Measurements from ENCODE around the gene GRIP1. TPM values are rescaled to one million over a fixed set of nuclear protein-coding genes. Genes with fewer than 3 reads are reported as not detected.

GRIP1 gene
- total RNA-seq, 1 experiment from 2014 or later: 0.23 TPM

DNA sequence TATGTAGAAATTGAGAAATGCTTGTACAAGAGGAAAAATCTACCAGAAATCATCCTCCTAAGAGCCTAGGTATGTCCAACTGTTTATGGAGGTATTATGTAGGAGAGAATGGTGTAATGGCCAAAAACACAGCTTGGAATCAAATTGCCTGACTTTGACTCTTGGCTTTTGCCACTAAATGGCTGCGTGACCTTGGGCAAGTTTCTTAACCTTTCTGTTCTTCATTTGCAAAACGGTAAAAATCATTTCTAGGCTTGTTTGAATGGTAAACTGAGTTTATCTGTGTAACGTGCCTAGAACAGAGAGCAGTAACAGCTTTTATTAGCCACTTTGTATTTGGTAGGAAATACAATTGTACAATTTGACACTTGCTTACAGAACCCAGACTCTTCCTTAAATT lies 4.9 kb upstream of the GRIP1 start:
- no peaks in the 10 kb centered on the region for H3K9me3 ChIP-seq
- no peak for DNase-seq
- no peaks in the 10 kb centered on the region for H3K4me1 ChIP-seq
- BruUV-seq (replicated peaks): no TSS peak
- H3K36me3 ChIP-seq (ENCODE audit: control insufficient read depth, insufficient read depth, low read length): no peaks in the 10 kb centered on the region
- H3K27me3 ChIP-seq (replicated peaks; ENCODE audit: control insufficient read depth, insufficient read depth, low read length): no peaks in the 10 kb centered on the region
- TF ChIP-seq, protein P1, sequence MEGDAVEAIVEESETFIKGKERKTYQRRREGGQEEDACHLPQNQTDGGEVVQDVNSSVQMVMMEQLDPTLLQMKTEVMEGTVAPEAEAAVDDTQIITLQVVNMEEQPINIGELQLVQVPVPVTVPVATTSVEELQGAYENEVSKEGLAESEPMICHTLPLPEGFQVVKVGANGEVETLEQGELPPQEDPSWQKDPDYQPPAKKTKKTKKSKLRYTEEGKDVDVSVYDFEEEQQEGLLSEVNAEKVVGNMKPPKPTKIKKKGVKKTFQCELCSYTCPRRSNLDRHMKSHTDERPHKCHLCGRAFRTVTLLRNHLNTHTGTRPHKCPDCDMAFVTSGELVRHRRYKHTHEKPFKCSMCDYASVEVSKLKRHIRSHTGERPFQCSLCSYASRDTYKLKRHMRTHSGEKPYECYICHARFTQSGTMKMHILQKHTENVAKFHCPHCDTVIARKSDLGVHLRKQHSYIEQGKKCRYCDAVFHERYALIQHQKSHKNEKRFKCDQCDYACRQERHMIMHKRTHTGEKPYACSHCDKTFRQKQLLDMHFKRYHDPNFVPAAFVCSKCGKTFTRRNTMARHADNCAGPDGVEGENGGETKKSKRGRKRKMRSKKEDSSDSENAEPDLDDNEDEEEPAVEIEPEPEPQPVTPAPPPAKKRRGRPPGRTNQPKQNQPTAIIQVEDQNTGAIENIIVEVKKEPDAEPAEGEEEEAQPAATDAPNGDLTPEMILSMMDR (IDR thresholded peaks at IDR 0.05; ENCODE audit: insufficient read depth in 1 of 2, low read depth in 1 of 2, low read length in 1 of 2, severe bottlenecking in 1 of 2, unreplicated experiment in 1 of 2): no peak
- no peaks in the 10 kb centered on the region for H3K36me3 Mint-ChIP-seq (ENCODE audit: insufficient read depth, unreplicated experiment)
- ChIA-PET CTCF (no interaction called here), POLR2A (no interaction called here)
- H3K27ac Mint-ChIP-seq (ENCODE audit: unreplicated experiment): no peak overlapping the region
- H3K27me3 Mint-ChIP-seq (ENCODE audit: insufficient read depth, unreplicated experiment): peaks cover 31% of the 10 kb centered on the region
- no peak overlapping the region for H3K4me3 Mint-ChIP-seq (ENCODE audit: unreplicated experiment)
- H3K4me3 ChIP-seq (ENCODE audit: low read depth, low read length): no peak overlapping the region
- intact Hi-C loops (cut with micrococcal nuclease; ENCODE audit: unreplicated experiment): loop anchor here (10.0 kb wide), 1 partner anchor 409 kb away; no protein-coding TSS in a partner anchor
- no peaks in the 10 kb centered on the region for H3K4me1 Mint-ChIP-seq (ENCODE audit: low read depth, unreplicated experiment)
- H3K9me3 Mint-ChIP-seq (ENCODE audit: unreplicated experiment): no peaks in the 10 kb centered on the region

DNA sequence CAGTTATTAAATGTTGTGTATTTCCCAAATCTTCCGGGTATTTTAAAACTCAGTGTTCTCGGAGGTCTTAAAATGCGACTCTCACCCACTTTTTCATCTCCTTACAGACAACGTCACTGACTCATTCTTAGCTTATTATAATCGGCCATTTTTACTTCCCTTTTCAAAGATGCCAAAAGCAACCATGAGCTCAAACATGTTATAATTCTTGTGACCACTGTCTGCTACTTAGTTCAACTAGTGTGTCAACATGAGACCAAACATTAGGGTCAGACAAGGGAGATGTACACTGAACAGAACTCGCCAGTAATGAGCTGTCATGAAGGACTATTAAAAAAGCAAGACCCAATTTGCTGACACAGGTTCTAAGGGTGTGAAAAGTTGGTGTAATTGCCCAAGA lies 4.2 kb upstream of the GRIP1 start:
- POLR2A ChIA-PET: interaction anchor here (0.6 kb wide), 1 partner anchor 597 kb away, joined by 3 read pairs; no protein-coding TSS in a partner anchor
- no peaks in the 10 kb centered on the region for H3K9me3 Mint-ChIP-seq (ENCODE audit: unreplicated experiment)

DNA sequence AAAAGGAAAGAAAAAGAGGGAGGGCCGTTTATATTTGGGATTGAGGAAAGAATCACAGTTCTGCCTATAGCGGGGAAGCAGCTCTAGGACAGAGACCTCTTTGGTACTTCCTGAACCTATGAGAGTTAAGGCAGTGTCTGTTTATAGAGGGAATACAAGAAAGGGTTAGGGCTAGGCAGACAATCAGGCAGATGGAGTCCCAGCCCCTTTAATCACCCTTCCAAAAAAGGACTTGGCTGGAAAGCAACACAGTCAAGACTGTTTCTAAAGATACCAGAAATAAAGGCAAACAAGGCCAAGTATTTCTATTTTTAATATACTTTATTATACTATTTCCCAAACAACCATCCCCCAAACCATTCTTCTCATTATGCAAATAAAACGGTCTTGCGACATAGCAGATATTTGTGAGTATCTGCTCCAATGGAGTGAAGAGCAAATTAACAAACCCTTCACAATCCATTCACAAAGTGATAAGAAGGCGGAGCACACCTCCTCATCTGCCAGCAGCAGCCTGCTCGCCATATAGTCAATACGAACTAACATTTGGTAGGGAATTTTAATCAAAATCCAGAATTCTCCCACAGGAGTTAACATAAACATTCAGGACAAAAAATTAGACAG lies 697 bp upstream of the GRIP1 start:
- TF ChIP-seq, protein P1 (IDR thresholded peaks at IDR 0.05; ENCODE audit: insufficient read depth in 1 of 2, low read depth in 1 of 2, low read length in 1 of 2, severe bottlenecking in 1 of 2, unreplicated experiment in 1 of 2): no peak
- Mint-ChIP-seq H3K9me3 (ENCODE audit: unreplicated experiment) (no peaks in the 10 kb centered on the region), H3K27me3 (ENCODE audit: insufficient read depth, unreplicated experiment) (peaks cover 42% of the 10 kb centered on the region), H3K4me1 (ENCODE audit: low read depth, unreplicated experiment) (no peaks in the 10 kb centered on the region), H3K4me3 (ENCODE audit: unreplicated experiment) (no peak overlapping the region), H3K27ac (ENCODE audit: unreplicated experiment) (no peak overlapping the region), H3K36me3 (ENCODE audit: insufficient read depth, unreplicated experiment) (no peaks in the 10 kb centered on the region)
- Histone ChIP-seq H3K4me3 (ENCODE audit: low read depth, low read length) (no peak overlapping the region), H3K9me3 (no peaks in the 10 kb centered on the region), H3K27me3 (replicated peaks; ENCODE audit: control insufficient read depth, insufficient read depth, low read length) (no peaks in the 10 kb centered on the region), H3K4me1 (no peaks in the 10 kb centered on the region), H3K36me3 (ENCODE audit: control insufficient read depth, insufficient read depth, low read length) (no peaks in the 10 kb centered on the region)
- DNase-seq: no peak
- intact Hi-C loops (cut with micrococcal nuclease; ENCODE audit: unreplicated experiment): loop anchor here (10.0 kb wide), 1 partner anchor 405 kb away; no protein-coding TSS in a partner anchor
- BruUV-seq (replicated peaks): no TSS peak
- CTCF ChIA-PET: no interaction called here
- POLR2A ChIA-PET: no interaction called here

More for the DNA sequence above, 4.2 kb upstream of the GRIP1 start:
- no peak overlapping the region for H3K27ac Mint-ChIP-seq (ENCODE audit: unreplicated experiment)
- H3K4me3 Mint-ChIP-seq (ENCODE audit: unreplicated experiment): no peak overlapping the region
- no peaks in the 10 kb centered on the region for H3K4me1 Mint-ChIP-seq (ENCODE audit: low read depth, unreplicated experiment)
- Histone ChIP-seq H3K36me3 (ENCODE audit: control insufficient read depth, insufficient read depth, low read length) (no peaks in the 10 kb centered on the region), H3K9me3 (no peaks in the 10 kb centered on the region), H3K4me3 (ENCODE audit: low read depth, low read length) (no peak overlapping the region), H3K4me1 (no peaks in the 10 kb centered on the region), H3K27me3 (replicated peaks; ENCODE audit: control insufficient read depth, insufficient read depth, low read length) (no peaks in the 10 kb centered on the region)
- no TSS peak for BruUV-seq (replicated peaks)
- CTCF ChIA-PET: interaction anchor here (0.6 kb wide), 1 partner anchor 89 kb away, joined by 5 read pairs; no protein-coding TSS in a partner anchor
- peaks cover 34% of the 10 kb centered on the region for H3K27me3 Mint-ChIP-seq (ENCODE audit: insufficient read depth, unreplicated experiment)
- TF ChIP-seq, protein P1 (IDR thresholded peaks at IDR 0.05; ENCODE audit: insufficient read depth in 1 of 2, low read depth in 1 of 2, low read length in 1 of 2, severe bottlenecking in 1 of 2, unreplicated experiment in 1 of 2): no peak
- intact Hi-C loops (cut with micrococcal nuclease; ENCODE audit: unreplicated experiment): loop anchor here (10.0 kb wide), 1 partner anchor 408 kb away; no protein-coding TSS in a partner anchor
- no peaks in the 10 kb centered on the region for H3K36me3 Mint-ChIP-seq (ENCODE audit: insufficient read depth, unreplicated experiment)
- DNase-seq: no peak
